Body of pancreas (tissue), 4 donors: Measurements from ENCODE around the gene NLRP9. TPM values are rescaled to one million over a fixed set of nuclear protein-coding genes. Genes with fewer than 3 reads are reported as not detected.
A peak's percentile ranks its signal among the peaks of the same experiment; 100 is the strongest.

Experiments
- ATAC-seq: fragments of 150-250 bp; one replicate; pipeline ENCODE4 v1.9.1; 2016
- DNase-seq, 4 donors: peaks; one replicate each; pipeline ENCODE4 v3.0.0-alpha.2; 2019
- H3K27ac ChIP-seq, 4 donors: fragments of 200-600 bp; sonication (generic); 1 replicate in 3 of 4; 2 replicates in 1 of 4; pipeline versions ENCODE4 v1.5.1 to v1.6.1; 2016 to 2019; ENCODE audit warnings: mild to moderate bottlenecking in 1 of 4, mixed read lengths in 1 of 4, moderate library complexity in 1 of 4
- H3K27me3 ChIP-seq, 2 donors: fragments of 200-600 bp; sonication (generic); one replicate each; pipeline ENCODE4 v1.6.0; 2016; ENCODE audit warnings: mild to moderate bottlenecking in 1 of 2
- H3K36me3 ChIP-seq, 2 donors: fragments of 200-600 bp; sonication (generic); replicated peaks in 1 of 2; 2 replicates each; pipeline ENCODE4 v1.5.1; 2016; ENCODE audit warnings: low read depth in 2 of 2; ENCODE audit not compliant: insufficient read depth in 1 of 2
- H3K4me1 ChIP-seq: fragments of 200-600 bp; sonication (generic); one replicate; pipeline ENCODE4 v1.6.0; 2016
- H3K4me3 ChIP-seq, 2 donors: fragments of 200-600 bp; sonication (generic); 1 replicate in 1 of 2; 2 replicates in 1 of 2; pipeline ENCODE4 v1.5.1; 2016 to 2019
- H3K9me3 ChIP-seq, 3 donors: fragments of 200-600 bp; sonication (generic); 1 replicate in 2 of 3; 2 replicates in 1 of 3; pipeline ENCODE4 v1.5.1; 2016
- POLR2A ChIP-seq, 3 donors: fragments of 450-650 bp; IDR thresholded peaks; one replicate each; pipeline ENCODE4 v1.6.1; 2016; ENCODE audit warnings: antibody characterized with exemption in 3 of 3, mild to moderate bottlenecking in 2 of 3
- WGBS, 2 donors: methylation state at CpG; one replicate each; pipeline ENCODE4 v1.1.5; 2017; 5-methylcytosine and 5-hydroxymethylcytosine counted together
- intact Hi-C: fragments of 100-400 bp; cut with DNase I; formaldehyde crosslinking; loops from one replicate; pipeline ENCODE4 v1.15.1; 2023
- total RNA-seq, 2 donors: library from RNA; depleted of rRNA; stranded (reverse); fragments of >200 nt; gene quantifications; one replicate each; pipeline ENCODE4 v1.1.0, GENCODE V29; 2016
- TF ChIP-seq, protein P1 (sequence below), 7 experiments: fragments of 450-650 bp in 4 of 7; fragments of 200-600 bp in 3 of 7; sonication (generic) in 3 of 7; IDR thresholded peaks; one replicate each; pipeline ENCODE4 v1.5.1; 2016 to 2019; ENCODE audit warnings: antibody characterized with exemption in 7 of 7

Gene NLRP9
- total RNA-seq, 2 donors from 2014 or later, result not detected

DNA sequence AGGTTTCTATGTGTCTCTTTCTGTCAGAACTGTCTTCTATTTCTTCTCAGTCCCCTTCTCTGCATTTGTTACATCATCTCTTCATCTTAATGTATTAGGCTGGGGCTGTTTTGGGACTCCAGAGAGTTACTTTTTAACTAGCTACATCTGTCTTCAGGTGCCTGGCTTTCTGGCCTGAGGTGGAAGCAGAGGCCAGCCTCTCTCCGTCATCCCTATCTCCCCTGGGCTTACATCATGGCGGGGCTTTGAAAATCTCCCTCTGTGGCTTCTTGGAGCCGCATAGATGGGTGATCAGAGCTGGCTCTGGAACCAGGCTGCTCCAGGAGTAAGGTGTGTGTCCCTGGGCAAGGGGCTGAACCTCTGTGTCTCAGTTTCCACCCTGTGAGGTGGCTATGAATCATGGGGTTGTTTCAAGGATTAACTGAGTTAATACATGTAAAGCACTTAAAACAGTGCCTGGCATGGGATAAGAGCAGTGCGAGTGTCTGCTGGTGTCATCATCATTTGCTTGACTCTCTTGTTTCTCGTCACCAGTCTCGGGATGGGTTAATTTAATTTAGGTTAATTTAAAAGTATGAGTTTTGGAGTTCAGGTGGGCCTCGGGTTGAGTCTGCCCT lies 61.2 kb downstream of the NLRP9 start:
- TF ChIP-seq POLR2A (IDR thresholded peaks at IDR 0.05), result no peak
- TF ChIP-seq, protein P1, sequence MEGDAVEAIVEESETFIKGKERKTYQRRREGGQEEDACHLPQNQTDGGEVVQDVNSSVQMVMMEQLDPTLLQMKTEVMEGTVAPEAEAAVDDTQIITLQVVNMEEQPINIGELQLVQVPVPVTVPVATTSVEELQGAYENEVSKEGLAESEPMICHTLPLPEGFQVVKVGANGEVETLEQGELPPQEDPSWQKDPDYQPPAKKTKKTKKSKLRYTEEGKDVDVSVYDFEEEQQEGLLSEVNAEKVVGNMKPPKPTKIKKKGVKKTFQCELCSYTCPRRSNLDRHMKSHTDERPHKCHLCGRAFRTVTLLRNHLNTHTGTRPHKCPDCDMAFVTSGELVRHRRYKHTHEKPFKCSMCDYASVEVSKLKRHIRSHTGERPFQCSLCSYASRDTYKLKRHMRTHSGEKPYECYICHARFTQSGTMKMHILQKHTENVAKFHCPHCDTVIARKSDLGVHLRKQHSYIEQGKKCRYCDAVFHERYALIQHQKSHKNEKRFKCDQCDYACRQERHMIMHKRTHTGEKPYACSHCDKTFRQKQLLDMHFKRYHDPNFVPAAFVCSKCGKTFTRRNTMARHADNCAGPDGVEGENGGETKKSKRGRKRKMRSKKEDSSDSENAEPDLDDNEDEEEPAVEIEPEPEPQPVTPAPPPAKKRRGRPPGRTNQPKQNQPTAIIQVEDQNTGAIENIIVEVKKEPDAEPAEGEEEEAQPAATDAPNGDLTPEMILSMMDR (IDR thresholded peaks at IDR 0.05), result no peak
- Histone ChIP-seq H3K9me3 (no peaks in the 10 kb centered on the region), H3K36me3 (peaks cover 0 to 9% of the 10 kb centered on the region in 2 donors), H3K4me1 (peaks cover 73% of the 10 kb centered on the region), H3K27ac (peak overlapping the region; percentile 40 to 95 (median 86)), H3K27me3 (no peaks in the 10 kb centered on the region), H3K4me3 (no peak overlapping the region)
- DNase-seq, result no peak
- intact Hi-C loops, result loop anchor here (10.0 kb wide), 1 partner anchor 1222 kb away; no protein-coding TSS in a partner anchor
- ATAC-seq, result no peak
- WGBS, 2 donors, result 40 to 44% methylated on average over 7 of the region's 7 CpGs

- Histone ChIP-seq H3K36me3 (peaks cover 0 to 9% of the 10 kb centered on the region in 2 donors), H3K4me3 (no peak overlapping the region), H3K27me3 (no peaks in the 10 kb centered on the region), H3K9me3 (no peaks in the 10 kb centered on the region), H3K27ac (peak overlapping the region; percentile 5 to 95 (median 86)), H3K4me1 (peaks cover 67% of the 10 kb centered on the region)
- intact Hi-C loops, result loop anchor here (10.0 kb wide), 1 partner anchor 1222 kb away; no protein-coding TSS in a partner anchor
- TF ChIP-seq, protein P1 (IDR thresholded peaks at IDR 0.05), result peak in 4 of 7 experiments; percentile 30 to 48 (median 40)
- peak in 2 of 3 donors; percentile 35 to 52 for TF ChIP-seq POLR2A (IDR thresholded peaks at IDR 0.05)
- ATAC-seq (peak; percentile 57), DNase-seq (peak; percentile 86 to 93 (median 90))
- WGBS, 2 donors, result 21% methylated on average over 5 of the region's 5 CpGs
These were observed 61.8 kb downstream of the NLRP9 start for GRCh38 chr19:55676383-55676782.

- no peak for ATAC-seq
These were observed 62.4 kb downstream of the NLRP9 start for GRCh38 chr19:55675661-55676354.

GRCh38 chr19:55674841-55675660 lies 63.2 kb downstream of the NLRP9 start, which contains the start of gene EPN1:
Gene EPN1, plus strand, starts transcription at chr19:55675226. Its CDS starts 3,402 bp downstream, at chr19:55678628.
- TF ChIP-seq, protein P1 (IDR thresholded peaks at IDR 0.05), result no peak
- peak; percentile 9 to 61 (median 31) for TF ChIP-seq POLR2A (IDR thresholded peaks at IDR 0.05)
- intact Hi-C loops, result loop anchor here (10.0 kb wide), 1 partner anchor 1220 kb away; no protein-coding TSS in a partner anchor
- H3K27ac ChIP-seq, result peak within 1 kb of the TSS; percentile 80 to 95 (median 91)
- H3K9me3 ChIP-seq, result no peaks in the 10 kb centered on the region
- 1% methylated on average over 91 of the region's 101 CpGs; no CpG with 5 or more reads in 1 of the 2 donors for WGBS, 2 donors
- peaks cover 0 to 18% of the 10 kb centered on the region in 2 donors for H3K36me3 ChIP-seq
- peaks cover 54% of the 10 kb centered on the region for H3K4me1 ChIP-seq
- peak within 1 kb of the TSS; percentile 35 to 79 for H3K4me3 ChIP-seq
- ATAC-seq, result peak; percentile 93
- no peaks in the 10 kb centered on the region for H3K27me3 ChIP-seq
- DNase-seq, result peak; percentile 97 to 98 (median 98)

More at GRCh38 chr19:55675661-55676354, 62.4 kb downstream of the NLRP9 start:
- intact Hi-C loops, result loop anchor here (10.0 kb wide), 1 partner anchor 1221 kb away; no protein-coding TSS in a partner anchor
- WGBS, 2 donors, result 2 to 4% methylated on average over 16 of the region's 16 CpGs
- H3K4me1 ChIP-seq, result peaks cover 61% of the 10 kb centered on the region
- H3K27me3 ChIP-seq, result no peaks in the 10 kb centered on the region
- peak overlapping the region; percentile 80 to 95 (median 91) for H3K27ac ChIP-seq
- H3K9me3 ChIP-seq, result no peaks in the 10 kb centered on the region
- TF ChIP-seq POLR2A (IDR thresholded peaks at IDR 0.05), result no peak
- TF ChIP-seq, protein P1 (IDR thresholded peaks at IDR 0.05), result no peak
- H3K4me3 ChIP-seq, result peak overlapping the region; percentile 35 to 79
- H3K36me3 ChIP-seq, result peaks cover 0 to 11% of the 10 kb centered on the region in 2 donors
- no peak for DNase-seq
